ENCODE data around the gene SRMS. TPM values are rescaled to one million over a fixed set of nuclear protein-coding genes. Genes with fewer than 3 reads are reported as not detected.

The SRMS gene
- total RNA-seq, 4 donors from 2014 or later = not detected

- no peak for DNase-seq (ENCODE audit: low spot score in 2 of 2)
- no peaks in the 10 kb centered on the region for H3K36me3 ChIP-seq
- H3K9me3 ChIP-seq = no peaks in the 10 kb centered on the region
- H3K4me1 ChIP-seq = peaks cover 0 to 25% (median 7%) of the 10 kb centered on the region in 4 donors
- no peak overlapping the region for H3K4me3 ChIP-seq
- TF ChIP-seq EP300 (IDR thresholded peaks at IDR 0.05) (no peak), POLR2A (IDR thresholded peaks at IDR 0.05) (no peak), CTCF (IDR thresholded peaks at IDR 0.05) (no peak)
- peaks cover 0 to 75% of the 10 kb centered on the region in 2 donors for H3K27me3 ChIP-seq
- WGBS, 2 donors = 62 to 70% methylated on average over 15 to 17 of the region's 20 CpGs
- no peak overlapping the region for H3K27ac ChIP-seq
Observed at GRCh38 chr20:63497138-63497945, 50.2 kb downstream of the SRMS start.

- Histone ChIP-seq H3K36me3 (no peaks in the 10 kb centered on the region), H3K4me1 (peaks cover 0 to 25% (median 7%) of the 10 kb centered on the region in 4 donors), H3K27ac (no peak overlapping the region), H3K27me3 (peaks cover 0 to 68% of the 10 kb centered on the region in 2 donors), H3K9me3 (no peaks in the 10 kb centered on the region), H3K4me3 (peak overlapping the region in 3 of 4 donors; percentile 14 to 36 (median 19))
- DNase-seq (ENCODE audit: low spot score in 2 of 2) = no peak
- WGBS, 2 donors = 45 to 64% methylated on average over 9 to 13 of the region's 16 CpGs
- TF ChIP-seq EP300 (IDR thresholded peaks at IDR 0.05) (no peak), POLR2A (IDR thresholded peaks at IDR 0.05) (no peak), CTCF (IDR thresholded peaks at IDR 0.05) (no peak)
Observed at GRCh38 chr20:63496596-63497120, 50.9 kb downstream of the SRMS start.

- no peaks in the 10 kb centered on the region for H3K36me3 ChIP-seq
Observed at GRCh38 chr20:63495741-63496595, 51.6 kb downstream of the SRMS start.

GRCh38 chr20:63495167-63495720 is 52.3 kb downstream of the SRMS start:
- Histone ChIP-seq H3K27me3 (peaks cover 0 to 68% of the 10 kb centered on the region in 2 donors), H3K36me3 (no peaks in the 10 kb centered on the region)

More at GRCh38 chr20:63495741-63496595, 51.6 kb downstream of the SRMS start:
- no peaks in the 10 kb centered on the region for H3K9me3 ChIP-seq
- peaks cover 0 to 68% of the 10 kb centered on the region in 2 donors for H3K27me3 ChIP-seq
- peak; percentile 89 to 94 (median 92) for TF ChIP-seq CTCF (IDR thresholded peaks at IDR 0.05)
- TF ChIP-seq POLR2A (IDR thresholded peaks at IDR 0.05) = no peak
- peak; percentile 36 to 65 for DNase-seq (ENCODE audit: low spot score in 2 of 2)
- peaks cover 0 to 25% (median 7%) of the 10 kb centered on the region in 4 donors for H3K4me1 ChIP-seq
- WGBS, 2 donors = 22 to 37% methylated on average over 31 to 48 of the region's 48 CpGs
- peak overlapping the region in 3 of 4 donors; percentile 14 to 36 (median 19) for H3K4me3 ChIP-seq
- no peak overlapping the region for H3K27ac ChIP-seq

More at GRCh38 chr20:63495167-63495720, 52.3 kb downstream of the SRMS start:
- Histone ChIP-seq H3K9me3 (no peaks in the 10 kb centered on the region), H3K4me1 (peaks cover 0 to 25% (median 7%) of the 10 kb centered on the region in 4 donors), H3K4me3 (no peak overlapping the region), H3K27ac (no peak overlapping the region)
- no peak for DNase-seq (ENCODE audit: low spot score in 2 of 2)
- WGBS, 2 donors = 76 to 95% methylated on average over 6 of the region's 8 CpGs
- TF ChIP-seq CTCF (IDR thresholded peaks at IDR 0.05) (no peak), EP300 (IDR thresholded peaks at IDR 0.05) (no peak)
